GM12878 (cell line): Measurements from ENCODE around the gene FRMD3. TPM values are rescaled to one million over a fixed set of nuclear protein-coding genes. Genes with fewer than 3 reads are reported as not detected.

ENCODE experiments used
- ATAC-seq: fragments of 200-7000 bp; cut with Tn5 transposase; 3 replicates; pipeline ENCODE4 v1.9.1; 2020; ENCODE audit warnings: mild to moderate bottlenecking, moderate library complexity
- BruUV-seq: library from RNA; stranded (reverse); fragments of 400-500 nt; replicated peaks from 2 replicates; lab custom pipeline; 2021; lab: Mats Ljungman, UMichigan
- CTCF ChIA-PET: fragments of 300-600 bp; sonication (Branson Sonifier 250); formaldehyde crosslinking; extraction: SDS; loops from one replicate; lab custom pipeline; 2021; ENCODE audit warnings: inconsistent platforms; lab: Yijun Ruan, JAX
- POLR2A ChIA-PET: fragments of 350-600 bp; formaldehyde crosslinking; extraction: SDS; loops from one replicate; lab custom pipeline; 2021; ENCODE audit warnings: inconsistent platforms; lab: Charles Lee
- RAD21 ChIA-PET: fragments of 300-600 bp; sonication (Branson Sonifier 250); formaldehyde crosslinking; loops from one replicate; lab custom pipeline; 2023; ENCODE audit warnings: antibody characterized with exemption; ENCODE audit not compliant: unreplicated experiment; lab: Charles Lee
- SMC1A ChIA-PET: fragments of 300-600 bp; sonication (Branson Sonifier 250); formaldehyde crosslinking; loops from one replicate; lab custom pipeline; 2023; ENCODE audit not compliant: unreplicated experiment, uncharacterized antibody; lab: Charles Lee
- DNase-seq: peaks from one replicate; pipeline ENCODE4 v3.0.0-alpha.2; 2011; ENCODE audit warnings: low read depth, low spot score
- FAIRE-seq: peaks from 3 replicates; lab custom pipeline; 2011; peaks lifted over from hg19 to GRCh38; lab: Jason Lieb, UNC
- H2AFZ ChIP-seq: 2 replicates; pipeline ENCODE4 v1.6.0; 2011; ENCODE audit warnings: low read depth, low read length, control low read depth; ENCODE audit not compliant: control insufficient read depth
- H3K27ac ChIP-seq: 2 replicates; pipeline ENCODE4 v1.5.1; 2011; ENCODE audit warnings: control low read depth; ENCODE audit not compliant: control insufficient read depth, insufficient read depth
- H3K27me3 ChIP-seq, 2 experiments: replicated peaks in 1 of 2; 2 replicates each; pipeline versions ENCODE4 v1.6.0 to v1.6.1; 2011; ENCODE audit warnings: low read length in 1 of 2; ENCODE audit not compliant: control insufficient read depth in 2 of 2, insufficient read depth in 2 of 2
- H3K36me3 ChIP-seq, 2 experiments: 2 replicates each; pipeline ENCODE4 v1.5.1; 2011; ENCODE audit warnings: low read length in 1 of 2; ENCODE audit not compliant: control insufficient read depth in 2 of 2, insufficient read depth in 2 of 2
- H3K4me1 ChIP-seq: 2 replicates; pipeline ENCODE4 v1.6.1; 2011; ENCODE audit warnings: mild to moderate bottlenecking, low read length, moderate library complexity, mixed read lengths; ENCODE audit not compliant: control insufficient read depth, insufficient read depth
- H3K4me2 ChIP-seq: 2 replicates; pipeline ENCODE4 v1.6.0; 2011; ENCODE audit warnings: control low read depth; ENCODE audit not compliant: control insufficient read depth, insufficient read depth
- H3K4me3 ChIP-seq: fragments of 200-600 bp; sonication (generic); 2 replicates; pipeline ENCODE4 v1.5.1; 2016
- H3K79me2 ChIP-seq: 2 replicates; pipeline ENCODE4 v1.6.0; 2011; ENCODE audit warnings: low read length; ENCODE audit not compliant: control insufficient read depth, insufficient read depth
- H3K9ac ChIP-seq: 2 replicates; pipeline ENCODE4 v1.8.0; 2011; ENCODE audit warnings: low read length, control low read depth, mixed read lengths; ENCODE audit not compliant: control insufficient read depth, insufficient read depth
- H3K9me3 ChIP-seq: replicated peaks from 3 replicates; pipeline ENCODE4 v1.5.1; 2011; ENCODE audit warnings: mild to moderate bottlenecking, low read length; ENCODE audit not compliant: control insufficient read depth, insufficient read depth
- H4K20me1 ChIP-seq: 2 replicates; pipeline ENCODE4 v1.6.0; 2011; ENCODE audit not compliant: control insufficient read depth, insufficient read depth
- HSF1 ChIP-seq: fragments of 150-350 bp; IDR thresholded peaks from 2 replicates; pipeline ENCODE4 v1.6.1; 2014; ENCODE audit warnings: mild to moderate bottlenecking, low read depth, low read length
- IKZF1 ChIP-seq: fragments of 450-650 bp; conservative IDR thresholded peaks from 2 replicates; pipeline ENCODE4 v1.6.1; 2017; ENCODE audit warnings: antibody characterized with exemption, mild to moderate bottlenecking
- KAT2A ChIP-seq: conservative IDR thresholded peaks from 2 replicates; pipeline ENCODE4 v1.6.1; 2011; ENCODE audit warnings: low read depth, low read length; ENCODE audit not compliant: control insufficient read depth
- MXI1 ChIP-seq: fragments of 150-350 bp; IDR thresholded peaks from 2 replicates; pipeline ENCODE4 v1.6.1; 2011; ENCODE audit warnings: low read depth, mild to moderate bottlenecking, inconsistent platforms, low read length, improper control_type of control experiment
- PRDM15 ChIP-seq: fragments of 450-650 bp; formaldehyde crosslinking; IDR thresholded peaks from 2 replicates; pipeline ENCODE4 v1.4.0; 2020; ENCODE audit warnings: mild to moderate bottlenecking, moderate library complexity
- YBX1 ChIP-seq: fragments of 450-650 bp; IDR thresholded peaks from 2 replicates; pipeline ENCODE4 v1.6.1; 2016; ENCODE audit warnings: antibody characterized with exemption
- YY1 ChIP-seq: IDR thresholded peaks from 2 replicates; pipeline ENCODE4 v1.6.1; 2011; ENCODE audit warnings: low read depth, mild to moderate bottlenecking, low read length
- WGBS: methylation state at CpG from one replicate; pipeline ENCODE4 v1.1.6; 2016; ENCODE audit warnings: low lambda C conversion rate; ENCODE audit not compliant: insufficient replicate concordance, insufficient coverage; ENCODE audit errors: missing lambda C conversion rate; 5-methylcytosine and 5-hydroxymethylcytosine counted together
- in situ Hi-C: fragments of 300-500 bp; cut with MboI; formaldehyde crosslinking; loops from 9 replicates; pipeline ENCODE4 v1.14.3; 2018; ENCODE audit warnings: mixed read lengths
- intact Hi-C: fragments of 100-400 bp; cut with micrococcal nuclease; formaldehyde crosslinking; loops from one replicate; pipeline ENCODE4 v1.14.2; 2022; ENCODE audit not compliant: unreplicated experiment
- polyA plus RNA-seq, 11 experiments: library from polyadenylated mRNA; depleted of rRNA in 4 of 11; unstranded in 6 of 11; stranded (reverse) in 5 of 11; fragments of >200 nt; fragmentation: Nextera tagmentation in 4 of 11; fragmentation: Illumina TruSeq in 1 of 11; extraction: Ambion mirVana in 4 of 11; extraction: Trizol in 1 of 11; gene quantifications; 1 replicate in 1 of 11; 2 replicates in 10 of 11; pipeline versions ENCODE4 v1.2.1 to v1.2.3, GENCODE V29; 2011 to 2016; ENCODE audit warnings: inconsistent platforms in 2 of 11, missing spikeins in 2 of 11, low read depth in 1 of 11
- total RNA-seq, 4 experiments: library from RNA; depleted of rRNA in 3 of 4; stranded (reverse); fragments of >200 nt in 3 of 4; fragmentation: Illumina TruSeq in 1 of 4; extraction: Trizol in 1 of 4; gene quantifications; 2 replicates each; pipeline versions ENCODE4 v1.2.1 to v1.2.3, GENCODE V29; 2013 to 2021

FRMD3 gene
- total and polyA plus RNA-seq, 10 of the 15 experiments (the other 5 are each of a cell fraction or from before 2014, with no cell fraction given), result 0.04 to 0.68 (median 0.21) TPM; not detected in 1

GRCh38 chr9:83413367-83413766 lies 124.8 kb downstream of the FRMD3 start (continued):
- no peak for TF ChIP-seq KAT2A
- no peak for TF ChIP-seq YY1
- TF ChIP-seq, all 136 proteins: peak for 0

GRCh38 chr9:83410701-83411100 lies 127.5 kb downstream of the FRMD3 start:
- in situ Hi-C loops, result no loop called here
- H3K4me1 ChIP-seq, result no peaks in the 10 kb centered on the region
- H4K20me1 ChIP-seq, result no peaks in the 10 kb centered on the region
- ChIA-PET RAD21 (no interaction called here), CTCF (no interaction called here), SMC1A (no interaction called here), POLR2A (no interaction called here)
- no peaks in the 10 kb centered on the region for H3K9me3 ChIP-seq
- BruUV-seq, result no TSS peak
- FAIRE-seq (no peak), ATAC-seq (no peak), DNase-seq (no peak)
- 59% methylated on average over 5 of the region's 5 CpGs for WGBS
- H3K79me2 ChIP-seq, result no peaks in the 10 kb centered on the region
- no peak overlapping the region for H3K27ac ChIP-seq
- no peaks in the 10 kb centered on the region for H3K36me3 ChIP-seq
- intact Hi-C loops, result no loop called here
- no peak for TF ChIP-seq PRDM15 (CRISPR knock-in tag)
- no peak for TF ChIP-seq YBX1
- no peak for TF ChIP-seq IKZF1
- no peak for TF ChIP-seq MXI1
- TF ChIP-seq YY1, result no peak
- no peak for TF ChIP-seq HSF1
- H2AFZ ChIP-seq, result no peak overlapping the region
- no peak overlapping the region for H3K4me2 ChIP-seq
- H3K4me3 ChIP-seq, result no peak overlapping the region
- no peaks in the 10 kb centered on the region for H3K27me3 ChIP-seq
- no peak overlapping the region for H3K9ac ChIP-seq
